Measurements from ENCODE around the gene EPM2AIP1. TPM values are rescaled to one million over a fixed set of nuclear protein-coding genes. Genes with fewer than 3 reads are reported as not detected.
"Not testable (repeated sequence)": the region's sequence is repeated elsewhere in the genome, so short reads cannot be mapped to it uniquely, and the experiment has no call there.

Gene EPM2AIP1
- total RNA-seq, 1 experiment from 2014 or later, result 7.3 TPM

GRCh38 chr3:36954452-36955134, 38.3 kb downstream of the EPM2AIP1 start:
- ChIA-PET CTCF (no interaction called here), POLR2A (interaction anchor here (0.6 kb wide), 1 partner anchor 253 kb away, joined by 3 read pairs; no protein-coding TSS in a partner anchor)
- Histone ChIP-seq H3K4me3 (ENCODE audit: low read depth in 2 of 2, low read length in 2 of 2) (no peak overlapping the region), H3K27ac (ENCODE audit: low read length) (no peak overlapping the region), H3K27me3 (ENCODE audit: control insufficient read depth, insufficient read depth, low read length) (no peaks in the 10 kb centered on the region), H3K36me3 (ENCODE audit: control insufficient read depth, insufficient read depth, low read length) (no peaks in the 10 kb centered on the region), H3K4me1 (ENCODE audit: control insufficient read depth, insufficient read depth, low read length) (no peaks in the 10 kb centered on the region), H3K9me3 (ENCODE audit: control insufficient read depth, insufficient read depth, low read depth, low read length) (no peaks in the 10 kb centered on the region)
- intact Hi-C loops (cut with micrococcal nuclease; ENCODE audit: unreplicated experiment), result loop anchor here (5.0 kb wide), 2 partner anchors 52 to 227 kb away; no protein-coding TSS in a partner anchor
- TF ChIP-seq TCF7L2 (IDR thresholded peaks at IDR 0.05; ENCODE audit: low read depth, low read length) (no peak), CTCF (IDR thresholded peaks at IDR 0.05) (no peak), SIN3A (IDR thresholded peaks at IDR 0.05; ENCODE audit: borderline replicate concordance, insufficient read depth, low read depth, low read length) (no peak), REST (IDR thresholded peaks at IDR 0.05; ENCODE audit: insufficient read depth in 1 of 2, low read depth in 2 of 2, low read length in 1 of 2) (no peak), POLR2AphosphoS5 (IDR thresholded peaks at IDR 0.05; ENCODE audit: low read depth, low read length) (no peak)
- no peak for DNase-seq (ENCODE audit: low read depth, low spot score)
- no TSS peak for BruUV-seq (replicated peaks)
- in situ Hi-C loops (cut with HindIII; ENCODE audit: low pct_unique_long_range_greater_than_20kb, low sequenced_read_pairs), result no loop called here
- ATAC-seq, result no peak

- CTCF ChIA-PET; H3K36me3 ChIP-seq (ENCODE audit: control insufficient read depth, insufficient read depth, low read length); H3K4me3 ChIP-seq (ENCODE audit: low read depth in 2 of 2, low read length in 2 of 2); intact Hi-C loops (cut with micrococcal nuclease; ENCODE audit: unreplicated experiment); in situ Hi-C loops (cut with HindIII; ENCODE audit: low pct_unique_long_range_greater_than_20kb, low sequenced_read_pairs); H3K27me3 ChIP-seq (ENCODE audit: control insufficient read depth, insufficient read depth, low read length); H3K9me3 ChIP-seq (ENCODE audit: control insufficient read depth, insufficient read depth, low read depth, low read length); H3K4me1 ChIP-seq (ENCODE audit: control insufficient read depth, insufficient read depth, low read length); ATAC-seq; BruUV-seq (replicated peaks); H3K27ac ChIP-seq (ENCODE audit: low read length); DNase-seq (ENCODE audit: low read depth, low spot score); POLR2A ChIA-PET: not testable (repeated sequence)
Observed at GRCh38 chr3:36947814-36948213, 45.1 kb downstream of the EPM2AIP1 start.

- Histone ChIP-seq H3K36me3 (ENCODE audit: control insufficient read depth, insufficient read depth, low read length) (no peaks in the 10 kb centered on the region), H3K4me1 (ENCODE audit: control insufficient read depth, insufficient read depth, low read length) (peaks cover 4% of the 10 kb centered on the region; the same call in 1 of the 2 replicates), H3K9me3 (ENCODE audit: control insufficient read depth, insufficient read depth, low read depth, low read length) (no peaks in the 10 kb centered on the region; the same call in 1 of the 2 replicates), H3K4me3 (ENCODE audit: low read depth in 2 of 2, low read length in 2 of 2) (peak overlapping the region; percentile 46 to 63; a peak in 3 of 4 replicates), H3K27ac (ENCODE audit: low read length) (no peak overlapping the region), H3K27me3 (ENCODE audit: control insufficient read depth, insufficient read depth, low read length) (no peaks in the 10 kb centered on the region)
- POLR2A ChIA-PET, result no interaction called here
- no peak for ATAC-seq
- CTCF ChIA-PET, result no interaction called here
- in situ Hi-C loops (cut with HindIII; ENCODE audit: low pct_unique_long_range_greater_than_20kb, low sequenced_read_pairs) (no loop called here), intact Hi-C loops (cut with micrococcal nuclease; ENCODE audit: unreplicated experiment) (no loop called here)
- BruUV-seq (replicated peaks), result no TSS peak
- DNase-seq (ENCODE audit: low read depth, low spot score), result no peak
- no peak for TF ChIP-seq TCF7L2 (IDR thresholded peaks at IDR 0.05; ENCODE audit: low read depth, low read length)
- no peak for TF ChIP-seq CTCF (IDR thresholded peaks at IDR 0.05)
- no peak for TF ChIP-seq POLR2AphosphoS5 (IDR thresholded peaks at IDR 0.05; ENCODE audit: low read depth, low read length)
- no peak for TF ChIP-seq SIN3A (IDR thresholded peaks at IDR 0.05; ENCODE audit: borderline replicate concordance, insufficient read depth, low read depth, low read length)
- no peak for TF ChIP-seq REST (IDR thresholded peaks at IDR 0.05; ENCODE audit: insufficient read depth in 1 of 2, low read depth in 2 of 2, low read length in 1 of 2)
Observed at GRCh38 chr3:36945333-36945980, 47.5 kb downstream of the EPM2AIP1 start.

Measured in Panc1 (cell line).